Sigmoid colon (tissue), 4 donors: Measurements from ENCODE around the gene ARHGDIA.

Experiments used
- CTCF ChIP-seq, 4 experiments: fragments of 450-650 bp in 3 of 4; fragments of 200-600 bp in 1 of 4; IDR thresholded peaks; one replicate each; pipeline ENCODE4 v1.5.1; 2016 to 2019; ENCODE audit warnings: antibody characterized with exemption in 4 of 4, mild to moderate bottlenecking in 3 of 4, moderate library complexity in 2 of 4
- POLR2AphosphoS5 ChIP-seq, 4 donors: sonication (generic); formaldehyde crosslinking; IDR thresholded peaks; one replicate each; pipeline ENCODE4 v1.6.1; 2017; ENCODE audit warnings: antibody characterized with exemption in 4 of 4

GRCh38 chr17:81837641-81838040, 33.5 kb downstream of the ARHGDIA start:
- no peak for TF ChIP-seq CTCF (IDR thresholded peaks at IDR 0.05)
- TF ChIP-seq POLR2AphosphoS5 (IDR thresholded peaks at IDR 0.05), result no peak
